PC-9 (cell line): ENCODE data around the gene BIRC2. TPM values are rescaled to one million over a fixed set of nuclear protein-coding genes. Genes with fewer than 3 reads are reported as not detected.

Source experiments
- BruUV-seq: library from RNA; stranded (reverse); fragments of 400-500 nt; replicated peaks from 2 replicates; lab custom pipeline; 2021; lab: Mats Ljungman, UMichigan
- CTCF ChIA-PET: fragments of 300-600 bp; sonication (Branson Sonifier 250); formaldehyde crosslinking; loops from one replicate; lab custom pipeline; 2022; ENCODE audit warnings: antibody characterized with exemption; lab: Charles Lee
- POLR2A ChIA-PET: fragments of 300-600 bp; sonication (Branson Sonifier 250); formaldehyde crosslinking; loops from one replicate; lab custom pipeline; 2022; ENCODE audit warnings: antibody characterized with exemption; ENCODE audit not compliant: unreplicated experiment; lab: Charles Lee
- DNase-seq, 2 experiments: peaks; one replicate each; pipeline versions ENCODE4 v3.0.0 to v3.0.0-alpha.2; 2015 to 2022; ENCODE audit warnings: mixed read lengths in 1 of 2
- H2AFZ ChIP-seq: fragments of 200-600 bp; sonication (generic); 2 replicates; pipeline ENCODE4 v1.8.1; 2017; ENCODE audit warnings: antibody characterized with exemption
- H3F3A ChIP-seq: fragments of 200-600 bp; sonication (generic); 2 replicates; pipeline ENCODE4 v1.8.1; 2017; ENCODE audit warnings: antibody characterized with exemption, mild to moderate bottlenecking, low read depth; ENCODE audit not compliant: insufficient read depth
- H3K27ac ChIP-seq: fragments of 200-600 bp; sonication (generic); 2 replicates; pipeline ENCODE4 v1.6.1; 2016; ENCODE audit warnings: mixed run types
- H3K27me3 ChIP-seq: fragments of 200-600 bp; sonication (generic); 2 replicates; pipeline ENCODE4 v1.6.1; 2016; ENCODE audit warnings: low read depth, mixed run types; ENCODE audit not compliant: insufficient read depth
- H3K36me3 ChIP-seq: fragments of 200-600 bp; sonication (generic); 2 replicates; pipeline ENCODE4 v1.6.1; 2016; ENCODE audit warnings: low read depth, mixed run types
- H3K4me1 ChIP-seq: fragments of 200-600 bp; sonication (generic); replicated peaks from 2 replicates; pipeline ENCODE4 v1.6.1; 2016; ENCODE audit warnings: mixed run types; ENCODE audit not compliant: insufficient read depth
- H3K4me2 ChIP-seq: fragments of 200-600 bp; sonication (generic); 2 replicates; pipeline ENCODE4 v1.6.1; 2017; ENCODE audit warnings: mixed run types
- H3K4me3 ChIP-seq: fragments of 200-600 bp; sonication (generic); 2 replicates; pipeline ENCODE4 v1.6.1; 2016; ENCODE audit warnings: mixed run types
- H3K79me2 ChIP-seq: fragments of 200-600 bp; sonication (generic); 2 replicates; pipeline ENCODE4 v1.6.1; 2017; ENCODE audit warnings: low read depth, mixed run types
- H3K9me2 ChIP-seq: fragments of 200-600 bp; sonication (generic); 2 replicates; pipeline ENCODE4 v1.8.1; 2017; ENCODE audit warnings: mild to moderate bottlenecking; ENCODE audit not compliant: insufficient read depth
- H3K9me3 ChIP-seq: fragments of 200-600 bp; sonication (generic); 2 replicates; pipeline ENCODE4 v1.8.1; 2016; ENCODE audit warnings: low read depth; ENCODE audit not compliant: insufficient read depth
- H4K20me1 ChIP-seq: fragments of 200-600 bp; sonication (generic); 2 replicates; pipeline ENCODE4 v1.8.1; 2017; ENCODE audit not compliant: insufficient read depth
- EZH2 ChIP-seq: fragments of 200-600 bp; sonication (generic); IDR thresholded peaks from 2 replicates; pipeline ENCODE4 v1.8.0; 2017; ENCODE audit warnings: antibody characterized with exemption, low read depth
- intact Hi-C: fragments of 100-400 bp; cut with micrococcal nuclease; formaldehyde crosslinking; loops from one replicate; pipeline ENCODE4 v1.10.0; 2022; ENCODE audit not compliant: unreplicated experiment
- total RNA-seq: library from RNA; stranded (reverse); gene quantifications from 2 replicates; pipeline ENCODE4 v1.2.3, GENCODE V29; 2021
- TF ChIP-seq, protein P1 (sequence below): fragments of 200-600 bp; sonication (generic); conservative IDR thresholded peaks from 2 replicates; pipeline ENCODE4 v1.6.1; 2017; ENCODE audit warnings: mixed run types, antibody characterized with exemption, mild to moderate bottlenecking, moderate library complexity

Gene BIRC2
- total RNA-seq, 1 experiment from 2014 or later, result 33.7 TPM

- intact Hi-C loops, result no loop called here
- Histone ChIP-seq H3K36me3 (no peaks in the 10 kb centered on the region), H3K9me2 (no peaks in the 10 kb centered on the region), H4K20me1 (no peaks in the 10 kb centered on the region), H3K27ac (no peak overlapping the region), H2AFZ (no peak overlapping the region), H3K4me1 (peaks cover 26% of the 10 kb centered on the region), H3K4me2 (no peak overlapping the region), H3K9me3 (0 out of 2 replicates have a peak, but pooled peaks cover 4% of the 10 kb centered on the region), H3K27me3 (no peaks in the 10 kb centered on the region), H3F3A (peaks cover 19% of the 10 kb centered on the region), H3K79me2 (0 out of 2 replicates have a peak, but pooled peaks cover 4% of the 10 kb centered on the region), H3K4me3 (no peak overlapping the region)
- CTCF ChIA-PET, result interaction anchor here (0.7 kb wide), 1 partner anchor 9 kb away, joined by 4 read pairs; no protein-coding TSS in a partner anchor
- BruUV-seq, result no TSS peak
- POLR2A ChIA-PET, result no interaction called here
- DNase-seq, result no peak
- TF ChIP-seq, protein P1, sequence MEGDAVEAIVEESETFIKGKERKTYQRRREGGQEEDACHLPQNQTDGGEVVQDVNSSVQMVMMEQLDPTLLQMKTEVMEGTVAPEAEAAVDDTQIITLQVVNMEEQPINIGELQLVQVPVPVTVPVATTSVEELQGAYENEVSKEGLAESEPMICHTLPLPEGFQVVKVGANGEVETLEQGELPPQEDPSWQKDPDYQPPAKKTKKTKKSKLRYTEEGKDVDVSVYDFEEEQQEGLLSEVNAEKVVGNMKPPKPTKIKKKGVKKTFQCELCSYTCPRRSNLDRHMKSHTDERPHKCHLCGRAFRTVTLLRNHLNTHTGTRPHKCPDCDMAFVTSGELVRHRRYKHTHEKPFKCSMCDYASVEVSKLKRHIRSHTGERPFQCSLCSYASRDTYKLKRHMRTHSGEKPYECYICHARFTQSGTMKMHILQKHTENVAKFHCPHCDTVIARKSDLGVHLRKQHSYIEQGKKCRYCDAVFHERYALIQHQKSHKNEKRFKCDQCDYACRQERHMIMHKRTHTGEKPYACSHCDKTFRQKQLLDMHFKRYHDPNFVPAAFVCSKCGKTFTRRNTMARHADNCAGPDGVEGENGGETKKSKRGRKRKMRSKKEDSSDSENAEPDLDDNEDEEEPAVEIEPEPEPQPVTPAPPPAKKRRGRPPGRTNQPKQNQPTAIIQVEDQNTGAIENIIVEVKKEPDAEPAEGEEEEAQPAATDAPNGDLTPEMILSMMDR, result no peak
- TF ChIP-seq EZH2, result no peak
These were observed 32.2 kb upstream of the BIRC2 start for GRCh38 chr11:102314784-102315183.

- BruUV-seq, result TSS peak; percentile 70
- CTCF ChIA-PET, result interaction anchor here (0.6 kb wide), 1 partner anchor 31 kb away, joined by 9 read pairs; the partner anchor contains the start of gene BIRC2
- POLR2A ChIA-PET, result interaction anchor here (0.6 to 0.7 kb wide), 2 partner anchors 34 to 402 kb away, joined by 3 to 4 read pairs; partner anchors contain the start of gene CEP126
- peak overlapping the region; percentile 23; the same call in 1 of the 2 replicates for H2AFZ ChIP-seq
- H3K4me2 ChIP-seq, result peak overlapping the region; percentile 78
- no peaks in the 10 kb centered on the region for H3K36me3 ChIP-seq
- no peaks in the 10 kb centered on the region for H3K9me3 ChIP-seq
- H4K20me1 ChIP-seq, result no peaks in the 10 kb centered on the region
- TF ChIP-seq, protein P1, result no peak
- no peak for TF ChIP-seq EZH2
- no peak for DNase-seq
- H3K4me3 ChIP-seq, result peak overlapping the region; percentile 67; the same call in 1 of the 2 replicates
- intact Hi-C loops, result no loop called here
- 0 out of 2 replicates have a peak, but pooled peaks cover 4% of the 10 kb centered on the region for H3K79me2 ChIP-seq
- H3K27ac ChIP-seq, result peak overlapping the region; percentile 80
- H3K27me3 ChIP-seq, result no peaks in the 10 kb centered on the region
- H3F3A ChIP-seq, result peaks cover 19% of the 10 kb centered on the region
- H3K9me2 ChIP-seq, result no peaks in the 10 kb centered on the region
- peaks cover 26% of the 10 kb centered on the region for H3K4me1 ChIP-seq
These were observed 30.6 kb upstream of the BIRC2 start for GRCh38 chr11:102316346-102316904.

DNA sequence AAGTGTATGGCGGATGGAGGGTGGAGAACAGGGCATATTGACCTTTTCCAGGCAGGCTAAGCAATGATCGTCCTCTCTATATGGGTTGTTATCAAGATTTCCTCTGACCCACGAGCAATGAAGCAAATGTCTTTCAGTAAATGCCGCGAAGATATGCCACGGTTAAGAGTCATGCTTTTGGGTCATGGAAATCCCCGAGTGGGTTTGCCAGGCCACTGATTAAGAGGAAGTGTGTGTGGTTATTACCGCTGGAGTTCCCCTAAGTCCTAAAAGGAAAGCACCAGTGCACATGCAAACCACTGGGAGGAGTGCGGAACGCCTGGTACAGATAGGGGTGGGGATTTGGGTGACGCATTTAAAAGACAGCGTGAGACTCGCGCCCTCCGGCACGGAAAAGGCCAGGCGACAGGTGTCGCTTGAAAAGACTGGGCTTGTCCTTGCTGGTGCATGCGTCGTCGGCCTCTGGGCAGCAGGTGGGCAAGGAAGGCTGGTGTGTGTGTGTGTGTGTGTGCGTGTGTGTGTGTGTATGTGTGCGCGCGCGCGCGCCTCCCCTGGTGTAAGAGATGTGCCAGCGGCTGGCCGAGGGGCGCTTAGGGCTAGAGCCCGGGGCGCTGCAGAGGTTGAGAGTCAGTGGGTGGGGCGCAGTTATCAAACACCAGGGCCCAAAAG lies 29.8 kb upstream of the BIRC2 start, which contains the start of gene BIRC3:
Gene BIRC3, plus strand, starts transcription at position 386 of the 669 bp plus-strand sequence. CDS start 7,026 bp downstream, outside the sequence.
- peak within 1 kb of the TSS; percentile 78 for H3K4me2 ChIP-seq
- 0 out of 2 replicates have a peak, but pooled peaks cover 4% of the 10 kb centered on the region for H3K79me2 ChIP-seq
- DNase-seq, result peak; percentile 87 to 97
- POLR2A ChIA-PET, result interaction anchor here (0.6 kb wide), 1 partner anchor 403 kb away, joined by 3 read pairs; the partner anchor contains the start of gene CEP126
- H3K27me3 ChIP-seq, result no peaks in the 10 kb centered on the region
- H3K4me3 ChIP-seq, result peak within 1 kb of the TSS; percentile 67
- no peak for TF ChIP-seq EZH2
- TF ChIP-seq, protein P1, result peak; percentile 31; the same call in 1 of the 2 replicates
- H4K20me1 ChIP-seq, result no peaks in the 10 kb centered on the region
- H3K27ac ChIP-seq, result peak within 1 kb of the TSS; percentile 80
- no peaks in the 10 kb centered on the region for H3K9me2 ChIP-seq
- intact Hi-C loops, result loop anchor here (1.0 kb wide), 1 partner anchor 28 kb away; no protein-coding TSS in a partner anchor
- BruUV-seq, result no TSS peak
- no peaks in the 10 kb centered on the region for H3K9me3 ChIP-seq
- CTCF ChIA-PET, result interaction anchor here (0.6 kb wide), 1 partner anchor 30 kb away, joined by 9 read pairs; the partner anchor contains the start of gene BIRC2
- peak within 1 kb of the TSS; percentile 86 for H2AFZ ChIP-seq
- peaks cover 26% of the 10 kb centered on the region for H3K4me1 ChIP-seq
- 0 out of 2 replicates have a peak, but pooled peaks cover 8% of the 10 kb centered on the region for H3K36me3 ChIP-seq
- H3F3A ChIP-seq, result peaks cover 19% of the 10 kb centered on the region
